Measurements from ENCODE around the gene MROH2A. TPM values are rescaled to one million over a fixed set of nuclear protein-coding genes. Genes with fewer than 3 reads are reported as not detected.

Gene MROH2A
- total and polyA plus RNA-seq, 4 donors = 0.08 to 0.28 (median 0.09) TPM; not detected in 1

DNA sequence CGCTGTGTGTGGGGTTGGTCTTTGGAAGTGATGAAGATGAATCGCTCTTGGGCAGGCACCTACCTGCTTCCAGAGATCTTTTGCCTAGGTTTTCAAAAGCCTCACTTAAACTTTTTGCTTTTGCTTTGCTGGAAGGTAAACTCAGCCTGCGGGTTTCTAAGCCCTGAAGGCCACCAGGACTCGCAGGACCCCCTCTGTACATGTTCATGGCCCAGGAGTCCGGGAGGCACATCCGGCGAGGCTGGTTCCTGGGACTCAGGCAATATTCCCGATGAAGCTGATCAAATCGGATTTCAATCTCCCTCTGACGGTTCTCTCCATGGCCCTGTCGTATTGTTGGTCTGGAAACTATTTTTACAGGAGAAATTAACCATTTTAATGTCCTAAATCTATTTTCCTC lies 63.1 kb downstream of the MROH2A start:
- Histone ChIP-seq H3K9me3 (ENCODE audit: control insufficient read depth in 4 of 4, low read length in 3 of 4) (no peaks in the 10 kb centered on the region), H3K4me3 (ENCODE audit: low read depth in 1 of 3, low read length in 3 of 3) (no peak overlapping the region), H3K36me3 (ENCODE audit: control insufficient read depth in 4 of 4, insufficient read depth in 3 of 4, low read depth in 1 of 4, low read length in 3 of 4) (no peaks in the 10 kb centered on the region), H3K4me1 (ENCODE audit: control insufficient read depth in 4 of 4, insufficient read depth in 4 of 4, low read length in 3 of 4) (no peaks in the 10 kb centered on the region), H3K27me3 (ENCODE audit: control insufficient read depth in 4 of 4, insufficient read depth in 4 of 4, low read length in 3 of 4) (no peaks in the 10 kb centered on the region), H3K27ac (ENCODE audit: low read depth in 1 of 2, low read length in 2 of 2) (no peak overlapping the region), H3K9ac (ENCODE audit: low read depth in 1 of 2, low read length in 2 of 2) (no peak overlapping the region)
- WGBS = 97% methylated on average over 11 of the region's 11 CpGs
- peak; percentile 20 for DNase-seq (ENCODE audit: low spot score)
- TF ChIP-seq, protein P1, sequence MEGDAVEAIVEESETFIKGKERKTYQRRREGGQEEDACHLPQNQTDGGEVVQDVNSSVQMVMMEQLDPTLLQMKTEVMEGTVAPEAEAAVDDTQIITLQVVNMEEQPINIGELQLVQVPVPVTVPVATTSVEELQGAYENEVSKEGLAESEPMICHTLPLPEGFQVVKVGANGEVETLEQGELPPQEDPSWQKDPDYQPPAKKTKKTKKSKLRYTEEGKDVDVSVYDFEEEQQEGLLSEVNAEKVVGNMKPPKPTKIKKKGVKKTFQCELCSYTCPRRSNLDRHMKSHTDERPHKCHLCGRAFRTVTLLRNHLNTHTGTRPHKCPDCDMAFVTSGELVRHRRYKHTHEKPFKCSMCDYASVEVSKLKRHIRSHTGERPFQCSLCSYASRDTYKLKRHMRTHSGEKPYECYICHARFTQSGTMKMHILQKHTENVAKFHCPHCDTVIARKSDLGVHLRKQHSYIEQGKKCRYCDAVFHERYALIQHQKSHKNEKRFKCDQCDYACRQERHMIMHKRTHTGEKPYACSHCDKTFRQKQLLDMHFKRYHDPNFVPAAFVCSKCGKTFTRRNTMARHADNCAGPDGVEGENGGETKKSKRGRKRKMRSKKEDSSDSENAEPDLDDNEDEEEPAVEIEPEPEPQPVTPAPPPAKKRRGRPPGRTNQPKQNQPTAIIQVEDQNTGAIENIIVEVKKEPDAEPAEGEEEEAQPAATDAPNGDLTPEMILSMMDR (IDR thresholded peaks at IDR 0.05; ENCODE audit: low read depth, low read length, missing input control) = no peak
- TF ChIP-seq EGR1 (IDR thresholded peaks at IDR 0.05; ENCODE audit: low read depth in 2 of 2) = no peak
- TF ChIP-seq HNF4G (IDR thresholded peaks at IDR 0.05) = no peak
- TF ChIP-seq, protein P2, sequence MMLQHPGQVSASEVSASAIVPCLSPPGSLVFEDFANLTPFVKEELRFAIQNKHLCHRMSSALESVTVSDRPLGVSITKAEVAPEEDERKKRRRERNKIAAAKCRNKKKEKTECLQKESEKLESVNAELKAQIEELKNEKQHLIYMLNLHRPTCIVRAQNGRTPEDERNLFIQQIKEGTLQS (IDR thresholded peaks at IDR 0.05) = no peak
- TF ChIP-seq, protein P3, sequence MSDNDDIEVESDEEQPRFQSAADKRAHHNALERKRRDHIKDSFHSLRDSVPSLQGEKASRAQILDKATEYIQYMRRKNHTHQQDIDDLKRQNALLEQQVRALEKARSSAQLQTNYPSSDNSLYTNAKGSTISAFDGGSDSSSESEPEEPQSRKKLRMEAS (IDR thresholded peaks at IDR 0.05) = no peak
- no peak for TF ChIP-seq GABPA (IDR thresholded peaks at IDR 0.05 in 1 of 2, conservative IDR thresholded peaks at IDR 0.05 in 1 of 2)
- TF ChIP-seq TAF1 (conservative IDR thresholded peaks at IDR 0.05) = no peak
- no peak for TF ChIP-seq FOXA2 (IDR thresholded peaks at IDR 0.05)
- no peak for TF ChIP-seq SP1 (IDR thresholded peaks at IDR 0.05)
- TF ChIP-seq YY1 (IDR thresholded peaks at IDR 0.05) = no peak
- TF ChIP-seq, protein P4, sequence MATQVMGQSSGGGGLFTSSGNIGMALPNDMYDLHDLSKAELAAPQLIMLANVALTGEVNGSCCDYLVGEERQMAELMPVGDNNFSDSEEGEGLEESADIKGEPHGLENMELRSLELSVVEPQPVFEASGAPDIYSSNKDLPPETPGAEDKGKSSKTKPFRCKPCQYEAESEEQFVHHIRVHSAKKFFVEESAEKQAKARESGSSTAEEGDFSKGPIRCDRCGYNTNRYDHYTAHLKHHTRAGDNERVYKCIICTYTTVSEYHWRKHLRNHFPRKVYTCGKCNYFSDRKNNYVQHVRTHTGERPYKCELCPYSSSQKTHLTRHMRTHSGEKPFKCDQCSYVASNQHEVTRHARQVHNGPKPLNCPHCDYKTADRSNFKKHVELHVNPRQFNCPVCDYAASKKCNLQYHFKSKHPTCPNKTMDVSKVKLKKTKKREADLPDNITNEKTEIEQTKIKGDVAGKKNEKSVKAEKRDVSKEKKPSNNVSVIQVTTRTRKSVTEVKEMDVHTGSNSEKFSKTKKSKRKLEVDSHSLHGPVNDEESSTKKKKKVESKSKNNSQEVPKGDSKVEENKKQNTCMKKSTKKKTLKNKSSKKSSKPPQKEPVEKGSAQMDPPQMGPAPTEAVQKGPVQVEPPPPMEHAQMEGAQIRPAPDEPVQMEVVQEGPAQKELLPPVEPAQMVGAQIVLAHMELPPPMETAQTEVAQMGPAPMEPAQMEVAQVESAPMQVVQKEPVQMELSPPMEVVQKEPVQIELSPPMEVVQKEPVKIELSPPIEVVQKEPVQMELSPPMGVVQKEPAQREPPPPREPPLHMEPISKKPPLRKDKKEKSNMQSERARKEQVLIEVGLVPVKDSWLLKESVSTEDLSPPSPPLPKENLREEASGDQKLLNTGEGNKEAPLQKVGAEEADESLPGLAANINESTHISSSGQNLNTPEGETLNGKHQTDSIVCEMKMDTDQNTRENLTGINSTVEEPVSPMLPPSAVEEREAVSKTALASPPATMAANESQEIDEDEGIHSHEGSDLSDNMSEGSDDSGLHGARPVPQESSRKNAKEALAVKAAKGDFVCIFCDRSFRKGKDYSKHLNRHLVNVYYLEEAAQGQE (IDR thresholded peaks at IDR 0.05) = no peak
- TF ChIP-seq, protein P5, sequence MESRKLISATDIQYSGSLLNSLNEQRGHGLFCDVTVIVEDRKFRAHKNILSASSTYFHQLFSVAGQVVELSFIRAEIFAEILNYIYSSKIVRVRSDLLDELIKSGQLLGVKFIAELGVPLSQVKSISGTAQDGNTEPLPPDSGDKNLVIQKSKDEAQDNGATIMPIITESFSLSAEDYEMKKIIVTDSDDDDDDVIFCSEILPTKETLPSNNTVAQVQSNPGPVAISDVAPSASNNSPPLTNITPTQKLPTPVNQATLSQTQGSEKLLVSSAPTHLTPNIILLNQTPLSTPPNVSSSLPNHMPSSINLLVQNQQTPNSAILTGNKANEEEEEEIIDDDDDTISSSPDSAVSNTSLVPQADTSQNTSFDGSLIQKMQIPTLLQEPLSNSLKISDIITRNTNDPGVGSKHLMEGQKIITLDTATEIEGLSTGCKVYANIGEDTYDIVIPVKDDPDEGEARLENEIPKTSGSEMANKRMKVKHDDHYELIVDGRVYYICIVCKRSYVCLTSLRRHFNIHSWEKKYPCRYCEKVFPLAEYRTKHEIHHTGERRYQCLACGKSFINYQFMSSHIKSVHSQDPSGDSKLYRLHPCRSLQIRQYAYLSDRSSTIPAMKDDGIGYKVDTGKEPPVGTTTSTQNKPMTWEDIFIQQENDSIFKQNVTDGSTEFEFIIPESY (IDR thresholded peaks at IDR 0.05) = no peak
- TF ChIP-seq HNF4A (conservative IDR thresholded peaks at IDR 0.05) = no peak
- no peak for TF ChIP-seq RXRA (IDR thresholded peaks at IDR 0.05)
